Vagina (tissue), 2 donors: ENCODE data around the gene TMEM135.
"Not testable (repeated sequence)": the region's sequence is repeated elsewhere in the genome, so short reads cannot be mapped to it uniquely, and the experiment has no call there.

Experiments used
- POLR2AphosphoS5 ChIP-seq, 2 donors: sonication (generic); formaldehyde crosslinking; IDR thresholded peaks; one replicate each; pipeline ENCODE4 v1.9.0; 2017; ENCODE audit warnings: antibody characterized with exemption in 2 of 2, mild to moderate bottlenecking in 2 of 2, low read depth in 1 of 2; ENCODE audit not compliant: insufficient read depth in 1 of 2
- TF ChIP-seq, protein P1 (sequence below), 3 experiments: fragments of 450-650 bp in 2 of 3; fragments of 200-600 bp in 1 of 3; sonication (generic) in 1 of 3; IDR thresholded peaks; one replicate each; pipeline ENCODE4 v1.5.1; 2017 to 2019; ENCODE audit warnings: antibody characterized with exemption in 3 of 3, mild to moderate bottlenecking in 2 of 3, moderate library complexity in 2 of 3

GRCh38 chr11:87188921-87189320 lies 151.2 kb downstream of the TMEM135 start:
- TF ChIP-seq, protein P1, sequence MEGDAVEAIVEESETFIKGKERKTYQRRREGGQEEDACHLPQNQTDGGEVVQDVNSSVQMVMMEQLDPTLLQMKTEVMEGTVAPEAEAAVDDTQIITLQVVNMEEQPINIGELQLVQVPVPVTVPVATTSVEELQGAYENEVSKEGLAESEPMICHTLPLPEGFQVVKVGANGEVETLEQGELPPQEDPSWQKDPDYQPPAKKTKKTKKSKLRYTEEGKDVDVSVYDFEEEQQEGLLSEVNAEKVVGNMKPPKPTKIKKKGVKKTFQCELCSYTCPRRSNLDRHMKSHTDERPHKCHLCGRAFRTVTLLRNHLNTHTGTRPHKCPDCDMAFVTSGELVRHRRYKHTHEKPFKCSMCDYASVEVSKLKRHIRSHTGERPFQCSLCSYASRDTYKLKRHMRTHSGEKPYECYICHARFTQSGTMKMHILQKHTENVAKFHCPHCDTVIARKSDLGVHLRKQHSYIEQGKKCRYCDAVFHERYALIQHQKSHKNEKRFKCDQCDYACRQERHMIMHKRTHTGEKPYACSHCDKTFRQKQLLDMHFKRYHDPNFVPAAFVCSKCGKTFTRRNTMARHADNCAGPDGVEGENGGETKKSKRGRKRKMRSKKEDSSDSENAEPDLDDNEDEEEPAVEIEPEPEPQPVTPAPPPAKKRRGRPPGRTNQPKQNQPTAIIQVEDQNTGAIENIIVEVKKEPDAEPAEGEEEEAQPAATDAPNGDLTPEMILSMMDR (IDR thresholded peaks at IDR 0.05), result not testable (repeated sequence)
- TF ChIP-seq POLR2AphosphoS5 (IDR thresholded peaks at IDR 0.05; ENCODE audit: insufficient read depth in 1 of 2, low read depth in 1 of 2), result not testable (repeated sequence)
